ENCODE results near the gene APOO.

APOO gene

GRCh38 chrX:23817979-23818336 lies 89.8 kb downstream of the APOO start:
- DNase-seq: no peak

DNA sequence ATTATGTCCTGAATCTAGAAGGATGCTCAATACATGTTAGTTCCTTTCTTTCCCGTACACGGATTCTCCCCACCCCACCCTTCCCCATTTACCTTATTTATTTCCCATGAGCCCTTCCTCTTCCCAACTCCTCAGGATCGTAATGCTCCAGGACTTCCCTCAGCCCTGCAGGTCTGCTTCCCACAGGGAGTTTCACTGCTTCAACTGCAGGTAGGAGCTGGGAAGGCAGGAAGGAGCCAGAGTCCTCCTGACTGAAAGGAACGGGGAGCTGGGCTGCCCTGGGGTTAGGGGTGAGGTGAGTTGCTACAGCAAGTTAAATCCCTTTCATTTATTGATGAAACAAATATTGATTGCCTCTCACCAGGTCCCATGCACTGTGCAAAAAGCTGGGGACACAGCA lies 91.6 kb downstream of the APOO start:
- no peak for DNase-seq

GRCh38 chrX:23815376-23815775 lies 92.4 kb downstream of the APOO start:
- no peak for DNase-seq

- no peak for DNase-seq
These were observed 93.9 kb downstream of the APOO start for GRCh38 chrX:23813808-23814207.

DNA sequence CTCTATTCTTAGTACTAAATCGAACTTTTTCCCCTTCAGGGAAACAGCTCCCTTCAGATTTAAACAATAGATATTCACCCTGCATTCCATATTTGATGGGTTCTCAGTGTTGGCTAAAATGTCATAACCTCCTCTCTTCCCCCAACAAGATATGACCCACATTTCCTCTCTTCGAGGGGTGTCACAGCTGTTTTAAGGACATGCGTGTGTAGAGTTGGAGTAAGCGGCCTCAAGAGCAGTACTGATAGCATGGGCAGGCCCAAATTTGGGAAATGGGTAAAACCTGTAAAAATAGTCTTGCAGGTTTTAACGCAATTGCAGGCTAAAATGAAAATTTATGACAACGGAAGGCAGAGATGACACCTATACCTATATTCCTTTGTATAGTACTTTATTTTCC lies 96.1 kb downstream of the APOO start:
- peak in 3 of 4 experiments; percentile 22 to 50 (median 33) for DNase-seq

GRCh38 chrX:23811108-23811651 lies 96.6 kb downstream of the APOO start:
- DNase-seq: peak; percentile 80 to 94 (median 86)

DNA sequence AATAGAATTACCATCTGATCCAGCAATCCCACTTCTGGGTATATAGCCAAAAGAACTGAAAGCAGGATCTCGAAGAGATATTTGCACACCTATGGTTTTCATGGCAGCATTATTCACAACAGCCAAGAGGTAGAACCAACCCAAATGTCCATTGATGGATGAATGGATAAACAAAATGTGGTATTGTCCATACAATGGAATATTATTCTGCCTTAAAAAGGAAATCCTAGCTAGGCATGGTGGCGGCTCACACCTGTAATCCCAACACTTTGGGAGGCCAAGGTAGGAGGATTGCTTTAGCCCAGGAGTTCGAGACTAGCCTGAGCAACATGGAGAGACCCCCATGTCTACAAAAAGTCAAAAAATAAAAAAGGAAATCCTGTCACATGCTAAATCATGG lies 97.5 kb downstream of the APOO start:
- DNase-seq: no peak

GRCh38 chrX:23805389-23805788 lies 102.3 kb downstream of the APOO start:
- DNase-seq: peak; percentile 32 to 67 (median 60)

GRCh38 chrX:23804578-23804977 lies 103.2 kb downstream of the APOO start:
- DNase-seq: no peak

GRCh38 chrX:23803931-23804381 lies 103.8 kb downstream of the APOO start:
- DNase-seq: peak in 3 of 4 experiments; percentile 26 to 32 (median 30)

DNA sequence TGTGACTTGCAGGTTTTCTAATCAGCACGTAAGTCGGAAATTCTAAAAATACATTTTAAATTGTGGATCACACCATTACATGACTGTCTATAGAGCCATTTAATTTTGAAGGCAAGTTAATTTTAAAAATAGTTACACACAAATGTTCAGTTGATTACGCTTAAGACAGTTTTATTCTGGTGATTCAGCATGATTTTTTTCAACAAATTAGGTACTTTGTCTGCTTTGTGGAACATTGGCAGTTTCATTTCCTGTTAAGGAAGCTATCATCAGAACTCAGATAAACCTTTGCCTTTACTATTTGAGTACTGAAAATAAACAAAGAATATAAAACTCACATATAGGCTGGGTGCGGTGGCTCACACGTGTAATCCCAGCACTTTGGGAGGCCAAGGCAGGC lies 105.3 kb downstream of the APOO start:
- DNase-seq: peak in 2 of 4 experiments; percentile 68 to 70

GRCh38 chrX:23799469-23800065 lies 108.2 kb downstream of the APOO start:
- peak in 1 of 4 experiments; percentile 24 for DNase-seq

DNA sequence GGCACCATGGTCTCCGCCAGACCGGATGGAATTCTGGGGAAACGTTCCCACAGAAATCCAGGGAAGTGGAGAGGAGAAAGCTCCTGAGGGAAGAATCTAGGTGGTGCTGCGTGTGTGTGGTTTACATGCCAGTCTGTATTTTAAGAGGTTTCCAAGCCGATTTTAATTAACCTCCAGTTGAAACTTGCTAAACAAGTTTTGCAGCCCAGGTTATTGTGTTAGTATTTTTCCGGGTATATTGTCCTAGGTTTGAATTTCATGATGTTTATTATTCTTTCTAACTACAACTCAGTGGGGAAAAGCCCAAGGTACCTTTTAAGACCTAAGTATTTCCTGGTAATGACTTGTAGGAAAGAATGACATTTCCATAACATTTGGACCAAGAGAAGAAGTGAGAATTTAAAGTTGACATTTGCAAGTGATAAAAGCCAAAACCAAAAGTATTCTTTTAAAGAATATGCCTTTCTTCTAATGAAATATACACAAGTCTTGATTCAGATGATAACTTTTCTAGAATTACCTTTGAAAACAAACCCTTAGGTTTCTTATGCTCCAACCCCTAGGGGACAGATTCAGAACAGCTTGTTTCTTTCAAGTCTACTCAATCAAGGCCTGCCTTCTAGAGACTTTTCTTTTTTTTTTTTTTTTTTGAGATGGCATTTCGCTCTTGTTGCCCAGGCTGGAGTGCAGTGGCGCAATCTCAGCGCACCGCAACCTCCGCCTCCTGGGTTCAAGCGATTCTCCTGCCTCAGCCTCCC lies 110.2 kb downstream of the APOO start:
- no peak for DNase-seq

DNA sequence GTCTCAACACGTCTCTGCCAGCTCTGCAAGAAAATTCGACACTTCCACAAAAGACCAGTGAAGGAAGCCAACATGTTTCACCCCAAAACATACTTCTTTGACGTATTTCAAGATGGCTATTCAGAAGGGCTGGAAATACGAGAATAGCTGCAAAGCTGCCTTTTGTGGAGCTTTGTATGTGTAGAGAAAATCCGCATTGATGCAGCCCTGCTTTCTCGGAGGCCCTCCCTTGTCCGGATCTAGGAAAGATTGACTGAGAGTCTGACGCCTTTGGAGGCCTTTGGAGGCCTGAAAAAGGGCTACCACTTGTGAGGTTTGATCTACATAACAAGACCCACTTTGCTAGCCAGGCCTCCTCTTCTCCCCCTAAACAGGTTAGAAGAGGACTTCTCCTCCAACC lies 112.5 kb downstream of the APOO start:
- DNase-seq: no peak

GRCh38 chrX:23792861-23793553 lies 114.7 kb downstream of the APOO start:
- no peak for DNase-seq

DNA sequence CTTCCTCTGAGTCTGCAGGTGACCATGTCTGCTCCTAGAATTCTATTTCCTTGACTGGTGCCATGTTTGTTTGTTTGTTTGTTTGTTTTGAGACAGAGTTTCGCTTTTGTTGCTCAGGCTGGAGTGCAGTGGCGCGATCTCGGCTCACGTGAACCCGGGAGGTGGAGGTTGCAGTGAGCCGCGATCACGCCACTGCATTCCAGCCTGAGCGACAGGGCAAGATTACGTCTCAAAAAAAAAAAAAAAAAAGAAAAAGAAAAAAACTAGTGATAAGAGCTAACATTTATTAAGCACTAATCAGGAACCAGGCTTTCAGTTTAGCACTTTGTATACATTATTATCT lies 117.6 kb downstream of the APOO start:
- DNase-seq: no peak

DNA sequence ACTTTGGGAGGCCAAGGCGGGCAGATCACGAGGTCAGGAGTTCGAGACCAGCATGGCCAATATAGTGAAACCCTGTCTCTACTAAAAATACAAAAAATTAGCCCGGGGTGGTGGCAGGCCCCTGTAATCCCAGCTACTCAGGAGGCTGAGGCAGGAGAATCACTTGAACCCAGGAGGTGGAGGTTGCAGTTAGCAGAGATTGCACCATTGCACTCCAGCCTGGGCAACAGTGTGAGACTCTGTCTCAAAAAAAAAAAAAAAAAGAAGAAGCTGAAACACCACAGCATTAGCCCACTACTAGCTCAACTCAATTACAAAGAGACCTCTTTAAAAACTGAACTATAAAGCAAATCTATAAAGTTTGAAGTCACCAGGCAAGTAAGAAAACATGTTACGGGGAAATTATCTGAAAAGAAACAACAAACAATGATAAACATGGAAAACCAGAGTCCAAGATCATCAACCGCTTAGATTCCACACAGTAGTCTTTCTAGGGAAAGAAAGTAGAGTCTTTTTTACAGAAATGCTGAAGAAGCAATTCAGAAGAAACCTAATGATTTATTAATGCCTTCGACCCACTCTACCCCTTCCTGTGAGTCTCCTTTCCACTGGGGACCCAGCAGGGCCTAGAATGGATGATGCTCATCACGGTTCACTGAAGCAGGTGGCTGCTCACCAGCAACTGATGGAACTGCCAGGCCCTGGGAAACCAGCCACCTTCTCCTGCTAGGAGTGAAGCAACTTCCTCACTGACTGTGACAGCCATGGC lies 118.2 kb downstream of the APOO start:
- DNase-seq: no peak

- DNase-seq: no peak
These were observed 118.8 kb downstream of the APOO start for GRCh38 chrX:23788946-23789345.

DNA sequence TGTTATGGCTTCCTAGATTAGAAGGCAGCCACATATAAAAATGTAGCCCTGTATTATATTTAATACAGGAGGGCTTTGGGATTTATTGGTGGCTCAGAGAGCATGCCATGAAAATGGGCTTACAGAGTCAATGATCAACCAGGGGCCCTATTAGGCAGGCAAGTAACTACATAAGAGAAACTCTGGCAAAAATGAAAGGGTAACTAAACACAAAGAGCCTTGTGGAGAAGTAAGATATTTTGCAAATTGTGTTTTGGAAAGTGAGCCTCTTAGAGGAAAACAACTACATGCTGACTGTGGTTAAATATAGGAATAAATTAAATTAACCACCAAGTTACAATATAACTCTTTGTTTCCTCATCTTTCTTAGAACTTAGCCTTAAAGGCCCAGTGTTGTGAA lies 119.2 kb downstream of the APOO start:
- peak in 2 of 4 experiments; percentile 41 to 44 for DNase-seq

- DNase-seq: peak in 1 of 4 experiments; percentile 29
These were observed 120.0 kb downstream of the APOO start for GRCh38 chrX:23787745-23788118.

GRCh38 chrX:23786268-23786815 lies 121.4 kb downstream of the APOO start:
- DNase-seq: peak; percentile 57 to 79 (median 64)

- peak in 2 of 4 experiments; percentile 12 to 19 for DNase-seq
These were observed 122.2 kb downstream of the APOO start for GRCh38 chrX:23785580-23785979.

All from suppressor macrophage (primary cell).